ENCODE measurements around the gene HS6ST1. TPM values are rescaled to one million over a fixed set of nuclear protein-coding genes. Genes with fewer than 3 reads are reported as not detected.
A peak's percentile ranks its signal among the peaks of the same experiment; 100 is the strongest.

Gene HS6ST1
- total and polyA plus RNA-seq, 9 donors, result 12.9 to 62.5 (median 45.3) TPM

DNA sequence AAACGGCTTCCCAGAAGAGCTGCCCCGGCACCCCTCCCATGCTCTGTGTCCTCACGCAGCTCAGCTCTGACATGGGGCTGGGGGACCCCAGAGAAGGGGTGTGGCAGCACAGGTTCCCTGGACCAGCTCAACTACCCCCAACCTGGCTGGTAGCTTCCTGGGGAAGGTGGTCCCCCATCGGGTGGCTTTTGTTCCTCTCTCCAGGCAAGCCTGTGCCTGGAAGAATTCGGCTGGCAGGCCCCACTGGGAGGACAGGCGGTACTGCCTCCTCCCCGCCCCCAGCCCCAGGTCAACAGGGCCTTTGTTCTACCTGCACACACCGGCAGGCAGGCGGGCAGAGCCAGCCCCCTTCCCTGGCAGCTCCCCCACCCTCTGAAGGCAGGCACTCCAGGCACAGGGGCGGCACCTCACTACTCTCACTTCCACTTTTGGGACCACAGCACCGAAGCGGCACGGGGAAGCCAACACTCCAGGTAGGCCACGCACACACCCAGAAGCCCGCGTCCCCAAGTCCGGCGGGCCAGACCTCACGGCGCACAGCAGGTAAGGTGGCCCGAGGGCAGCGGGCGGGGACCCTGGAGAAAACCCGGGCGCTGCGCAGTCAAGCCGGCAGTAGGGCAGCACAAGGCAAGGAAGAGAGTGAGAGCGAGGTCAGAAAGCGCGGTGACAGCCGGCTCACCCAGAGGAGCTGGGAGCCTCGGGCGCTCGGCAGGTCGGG is 1.3 kb downstream of the HS6ST1 start:
- TF ChIP-seq, protein P1, sequence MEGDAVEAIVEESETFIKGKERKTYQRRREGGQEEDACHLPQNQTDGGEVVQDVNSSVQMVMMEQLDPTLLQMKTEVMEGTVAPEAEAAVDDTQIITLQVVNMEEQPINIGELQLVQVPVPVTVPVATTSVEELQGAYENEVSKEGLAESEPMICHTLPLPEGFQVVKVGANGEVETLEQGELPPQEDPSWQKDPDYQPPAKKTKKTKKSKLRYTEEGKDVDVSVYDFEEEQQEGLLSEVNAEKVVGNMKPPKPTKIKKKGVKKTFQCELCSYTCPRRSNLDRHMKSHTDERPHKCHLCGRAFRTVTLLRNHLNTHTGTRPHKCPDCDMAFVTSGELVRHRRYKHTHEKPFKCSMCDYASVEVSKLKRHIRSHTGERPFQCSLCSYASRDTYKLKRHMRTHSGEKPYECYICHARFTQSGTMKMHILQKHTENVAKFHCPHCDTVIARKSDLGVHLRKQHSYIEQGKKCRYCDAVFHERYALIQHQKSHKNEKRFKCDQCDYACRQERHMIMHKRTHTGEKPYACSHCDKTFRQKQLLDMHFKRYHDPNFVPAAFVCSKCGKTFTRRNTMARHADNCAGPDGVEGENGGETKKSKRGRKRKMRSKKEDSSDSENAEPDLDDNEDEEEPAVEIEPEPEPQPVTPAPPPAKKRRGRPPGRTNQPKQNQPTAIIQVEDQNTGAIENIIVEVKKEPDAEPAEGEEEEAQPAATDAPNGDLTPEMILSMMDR (IDR thresholded peaks at IDR 0.05), result no peak
- TF ChIP-seq POLR2A (IDR thresholded peaks at IDR 0.05) (no peak), EP300 (IDR thresholded peaks at IDR 0.05) (no peak)
- peak; percentile 21 to 55 (median 40) for DNase-seq
- Histone ChIP-seq H3K27me3 (no peaks in the 10 kb centered on the region), H3K27ac (peak overlapping the region in 1 of 2 donors; percentile 1), H3K9me3 (no peaks in the 10 kb centered on the region), H3K36me3 (no peaks in the 10 kb centered on the region), H3K4me1 (ENCODE audit: insufficient read depth) (peaks cover 20% of the 10 kb centered on the region), H3K4me3 (peak overlapping the region; percentile 87)
- intact Hi-C loops (cut with DNase I), result loop anchor here in 1 of 4 donors (10.0 kb wide), 2 partner anchors 143 to 423 kb away; no protein-coding TSS in a partner anchor
- WGBS, 3 donors, result 1 to 3% (median 2%) methylated on average over 34 to 35 of the region's 35 CpGs

DNA sequence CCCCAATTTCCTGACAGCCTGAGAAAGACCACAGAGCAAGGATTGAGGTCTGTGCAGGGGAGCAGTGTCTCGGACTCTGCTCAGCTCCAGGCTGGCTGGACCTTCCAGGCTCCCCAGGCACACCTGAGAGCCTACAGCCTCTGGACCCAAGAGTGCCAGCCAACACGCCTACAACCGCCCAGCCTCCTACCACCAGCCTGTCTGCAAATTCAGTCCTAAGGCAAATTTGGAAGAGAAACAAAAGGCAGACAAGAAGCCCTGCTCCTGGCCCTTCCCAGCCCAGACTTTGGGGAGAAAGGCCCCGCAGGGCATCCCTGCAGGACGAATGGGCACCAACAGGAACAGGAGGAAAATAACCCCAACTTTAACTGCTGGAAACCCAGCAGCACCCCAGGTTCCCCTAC is 1.9 kb downstream of the HS6ST1 start:
- Histone ChIP-seq H3K27me3 (no peaks in the 10 kb centered on the region), H3K4me3 (peak overlapping the region; percentile 87), H3K9me3 (no peaks in the 10 kb centered on the region), H3K27ac (peak overlapping the region in 1 of 2 donors; percentile 1), H3K36me3 (no peaks in the 10 kb centered on the region), H3K4me1 (ENCODE audit: insufficient read depth) (peaks cover 20% of the 10 kb centered on the region)
- intact Hi-C loops (cut with DNase I), result loop anchor here in 1 of 4 donors (10.0 kb wide), 2 partner anchors 142 to 422 kb away; no protein-coding TSS in a partner anchor
- peak in 1 of 5 donors; percentile 38 for DNase-seq
- TF ChIP-seq, protein P1 (IDR thresholded peaks at IDR 0.05), result no peak
- WGBS, 3 donors, result 30 to 47% (median 30%) methylated on average over 5 of the region's 5 CpGs

DNA sequence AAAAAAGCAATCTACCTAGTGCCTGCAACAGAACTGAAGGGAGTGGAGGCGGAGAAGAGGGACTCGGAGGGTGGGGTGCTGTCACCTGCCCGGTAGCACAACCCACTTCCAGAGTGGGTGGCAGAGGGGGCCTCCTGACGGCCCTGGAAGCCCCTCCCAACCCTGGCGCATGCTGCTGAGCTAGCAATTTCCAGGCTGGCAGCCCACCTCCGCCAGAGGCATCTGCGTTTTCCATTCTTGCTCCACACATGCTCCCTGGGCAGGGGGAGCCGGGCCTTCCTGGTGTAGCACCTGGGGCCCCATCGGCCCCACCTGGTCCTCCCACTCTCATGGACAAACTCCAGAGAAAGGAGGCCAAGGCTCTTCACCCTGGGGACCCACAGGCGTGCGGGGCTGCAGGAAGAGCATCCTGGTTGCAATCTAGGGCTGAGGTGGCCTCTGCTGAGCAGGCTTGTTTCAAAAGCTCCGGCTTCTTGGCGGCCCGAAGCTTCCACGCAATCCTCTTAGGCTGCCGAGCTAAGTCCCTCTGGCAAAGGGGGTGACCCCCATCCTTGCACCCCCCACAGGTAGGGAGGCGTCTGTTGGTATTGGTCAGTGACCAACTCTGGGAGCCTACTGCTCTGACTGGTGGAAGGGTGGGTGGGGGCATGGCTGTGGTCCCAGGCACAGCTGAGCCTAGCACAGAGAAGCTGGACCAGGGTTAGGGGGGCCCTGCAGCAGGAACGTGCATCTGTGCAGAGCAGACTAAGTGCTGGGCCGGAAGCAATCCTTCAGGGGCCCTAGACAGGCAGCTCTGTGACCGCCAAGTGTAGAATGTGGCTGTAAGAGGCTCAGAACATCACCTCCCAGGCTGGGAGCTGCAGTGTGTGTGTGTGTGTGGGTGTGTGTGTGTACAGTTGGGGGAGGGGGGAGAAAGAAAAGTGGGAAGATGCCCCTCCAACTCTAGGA is 2.6 kb downstream of the HS6ST1 start:
- TF ChIP-seq EP300 (IDR thresholded peaks at IDR 0.05), result no peak
- TF ChIP-seq, protein P1 (IDR thresholded peaks at IDR 0.05), result no peak
- TF ChIP-seq POLR2A (IDR thresholded peaks at IDR 0.05), result no peak
- WGBS, 3 donors, result 55 to 67% (median 55%) methylated on average over 20 of the region's 20 CpGs
- Histone ChIP-seq H3K4me1 (ENCODE audit: insufficient read depth) (peaks cover 25% of the 10 kb centered on the region), H3K27me3 (no peaks in the 10 kb centered on the region), H3K4me3 (peak overlapping the region; percentile 87), H3K27ac (no peak overlapping the region), H3K36me3 (no peaks in the 10 kb centered on the region), H3K9me3 (no peaks in the 10 kb centered on the region)
- intact Hi-C loops (cut with DNase I), result loop anchor here in 1 of 4 donors (10.0 kb wide), 2 partner anchors 141 to 421 kb away; no protein-coding TSS in a partner anchor
- peak in 4 of 5 donors; percentile 23 to 47 (median 38) for DNase-seq

DNA sequence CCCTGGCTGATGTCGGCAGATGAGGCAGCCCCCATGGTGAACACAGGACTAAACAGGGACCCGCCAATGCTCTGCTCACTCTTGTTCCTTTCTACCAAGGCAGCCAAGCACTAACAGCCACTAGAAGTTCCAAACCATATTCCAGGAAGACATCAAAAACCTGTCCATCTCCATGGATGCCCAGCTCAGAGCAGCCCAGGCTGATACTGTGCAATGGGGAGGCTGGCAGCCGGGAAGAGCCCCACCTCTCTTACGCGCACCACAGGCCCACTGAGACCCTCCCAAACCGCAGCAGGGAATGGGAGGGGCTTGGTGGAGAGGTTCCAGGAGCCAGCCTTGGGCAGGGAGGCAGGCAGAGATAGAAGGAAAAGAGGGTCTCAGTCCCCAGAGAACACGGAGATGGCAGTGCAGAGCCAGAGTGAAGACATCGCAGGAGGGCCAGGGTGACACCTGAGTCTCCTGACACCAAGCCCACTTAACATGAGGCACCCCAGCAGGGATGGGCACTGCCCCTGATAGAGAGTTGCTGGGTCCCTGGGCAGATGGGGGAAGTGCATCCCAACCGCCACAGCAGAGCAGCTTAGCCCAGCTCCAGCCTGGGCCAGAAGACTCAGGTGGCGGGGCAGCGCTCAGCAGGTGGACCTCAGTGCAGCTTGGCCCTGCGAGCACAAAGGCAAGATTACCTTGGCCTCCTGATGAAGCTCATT is 3.4 kb downstream of the HS6ST1 start:
- 76 to 86% (median 80%) methylated on average over 12 of the region's 12 CpGs for WGBS, 3 donors
- DNase-seq, result peak in 1 of 5 donors; percentile 27
- no peak overlapping the region for H3K27ac ChIP-seq

More for the DNA sequence above, 3.4 kb downstream of the HS6ST1 start:
- intact Hi-C loops (cut with DNase I), result loop anchor here in 1 of 4 donors (10.0 kb wide), 2 partner anchors 140 to 420 kb away; no protein-coding TSS in a partner anchor
- H3K27me3 ChIP-seq, result no peaks in the 10 kb centered on the region
- no peaks in the 10 kb centered on the region for H3K9me3 ChIP-seq
- no peak overlapping the region for H3K4me3 ChIP-seq
- TF ChIP-seq, protein P1 (IDR thresholded peaks at IDR 0.05), result no peak
- TF ChIP-seq POLR2A (IDR thresholded peaks at IDR 0.05) (no peak), EP300 (IDR thresholded peaks at IDR 0.05) (no peak)
- H3K36me3 ChIP-seq, result no peaks in the 10 kb centered on the region
- peaks cover 30% of the 10 kb centered on the region for H3K4me1 ChIP-seq (ENCODE audit: insufficient read depth)
